ENCODE results near the gene KIAA1143. TPM values are rescaled to one million over a fixed set of nuclear protein-coding genes. Genes with fewer than 3 reads are reported as not detected.

The KIAA1143 gene
- total RNA-seq, 1 donor from 2014 or later, result 19.5 TPM

GRCh38 chr3:44712455-44713075 lies 48.9 kb downstream of the KIAA1143 start, which contains the start of gene ZNF502:
TSS of gene ZNF502 (plus strand) at chr3:44712660. CDS start at chr3:44720262, 7,602 bp downstream.
- Histone ChIP-seq H4K20me1 (ENCODE audit: insufficient read depth, low read length) (no peaks in the 10 kb centered on the region), H3K27me3 (ENCODE audit: insufficient read depth, low read length) (no peaks in the 10 kb centered on the region), H3K4me1 (ENCODE audit: insufficient read depth, low read length) (no peaks in the 10 kb centered on the region), H3K27ac (ENCODE audit: low read depth, low read length) (peak within 1 kb of the TSS; percentile 31), H3K36me3 (ENCODE audit: insufficient read depth, low read length) (no peaks in the 10 kb centered on the region), H3K9ac (ENCODE audit: low read length) (peak within 1 kb of the TSS; percentile 72), H3K4me3 (ENCODE audit: insufficient read depth, low read depth, low read length) (peak within 1 kb of the TSS; percentile 81), H2AFZ (ENCODE audit: low read depth, low read length) (peak within 1 kb of the TSS; percentile 96), H3K79me2 (ENCODE audit: insufficient read depth, low read length) (peaks cover 5% of the 10 kb centered on the region), H3K4me2 (ENCODE audit: low read length) (peak within 1 kb of the TSS; percentile 83), H3K9me3 (ENCODE audit: insufficient read depth, low read depth, low read length) (peaks cover 16% of the 10 kb centered on the region)
- H3K9me3 Mint-ChIP-seq (ENCODE audit: unreplicated experiment), result peaks cover 44% of the 10 kb centered on the region
- DNase-seq (ENCODE audit: low read depth) (peak; percentile 86), FAIRE-seq (peak; percentile 26)
- H3K4me3 Mint-ChIP-seq (ENCODE audit: unreplicated experiment), result peak within 1 kb of the TSS; percentile 90
- no peaks in the 10 kb centered on the region for H3K4me1 Mint-ChIP-seq (ENCODE audit: low read depth, unreplicated experiment)
- TF ChIP-seq CTCF (IDR thresholded peaks at IDR 0.05; ENCODE audit: insufficient read depth, low read depth, low read length), result no peak
- TF ChIP-seq EZH2 (IDR thresholded peaks at IDR 0.05; ENCODE audit: insufficient read depth, low read length), result no peak
- peaks cover 29% of the 10 kb centered on the region for H3K36me3 Mint-ChIP-seq (ENCODE audit: low read depth, unreplicated experiment)
- peaks cover 4% of the 10 kb centered on the region for H3K27me3 Mint-ChIP-seq (ENCODE audit: low read depth, unreplicated experiment)
- H3K27ac Mint-ChIP-seq (ENCODE audit: unreplicated experiment), result peak within 1 kb of the TSS; percentile 47

Other genes starting within 250 kb of the KIAA1143 start
- 4.8 and 5.7 TPM in 2 replicates for gene ZKSCAN7, start 206.4 kb downstream of the KIAA1143 start, total RNA-seq
- 5.5 and 6.7 TPM in 2 replicates for gene ZNF660, start 176.7 kb downstream of the KIAA1143 start, total RNA-seq
- gene ZNF197, start 136.6 kb downstream of the KIAA1143 start, total RNA-seq, result 20.4 and 23.6 TPM in 2 replicates
- gene ZNF35, start 112.9 kb downstream of the KIAA1143 start, total RNA-seq, result 14.5 and 16.8 TPM in 2 replicates
- 1.9 and 2.2 TPM in 2 replicates for gene ZNF502, start 49.0 kb downstream of the KIAA1143 start, total RNA-seq
- 1.2 and 2.2 TPM in 2 replicates for gene ZNF501, start 32.0 kb downstream of the KIAA1143 start, total RNA-seq
- 0.82 and 1.5 TPM in 2 replicates for gene KIF15, start 175 bp upstream of the KIAA1143 start, total RNA-seq
- gene TMEM42, start 100.3 kb upstream of the KIAA1143 start, total RNA-seq, result 6.9 and 7.9 TPM in 2 replicates
- gene TGM4, start 113.0 kb upstream of the KIAA1143 start, total RNA-seq, result 0.18 TPM in 1 of 2 replicates, not detected in the other
- 64.5 and 66.6 TPM in 2 replicates for gene ZDHHC3, start 214.6 kb upstream of the KIAA1143 start, total RNA-seq
- gene EXOSC7, start 214.6 kb upstream of the KIAA1143 start, total RNA-seq, result 34.7 and 38.6 TPM in 2 replicates